HepG2 (cell line): ENCODE results near the gene YIF1A. TPM values are rescaled to one million over a fixed set of nuclear protein-coding genes. Genes with fewer than 3 reads are reported as not detected.

Experiments used
- ATAC-seq: fragments of 200-7000 bp; cut with Tn5 transposase; 3 replicates; pipeline ENCODE4 v1.9.1; 2020; ENCODE audit warnings: mild to moderate bottlenecking, moderate library complexity
- BruUV-seq: library from RNA; stranded (reverse); fragments of 400-500 nt; replicated peaks from 2 replicates; lab custom pipeline; 2021; lab: Mats Ljungman, UMichigan
- CTCF ChIA-PET: fragments of 300-600 bp; formaldehyde crosslinking; extraction: SDS; loops from one replicate; lab custom pipeline; 2021; ENCODE audit warnings: low total read pairs, inconsistent platforms, low intra/inter-chr PET ratio; lab: Yijun Ruan, JAX
- POLR2A ChIA-PET: fragments of 350-600 bp; sonication (Branson Sonifier 250); formaldehyde crosslinking; loops from one replicate; lab custom pipeline; 2020; ENCODE audit warnings: antibody characterized with exemption, inconsistent platforms; lab: Yijun Ruan, JAX
- DNase-seq: peaks from one replicate; pipeline ENCODE4 v3.0.0-alpha.2; 2015; ENCODE audit warnings: low spot score
- FAIRE-seq: peaks from 3 replicates; lab custom pipeline; 2011; peaks lifted over from hg19 to GRCh38; lab: Jason Lieb, UNC
- H2AFZ ChIP-seq: one replicate; pipeline ENCODE4 v1.6.1; 2011; ENCODE audit warnings: low read length, inconsistent platforms
- H3K27ac ChIP-seq: fragments of 300-600 bp; 3 replicates; pipeline ENCODE4 v1.8.0; 2011; ENCODE audit warnings: mixed run types, mild to moderate bottlenecking, mixed read lengths, low read length, inconsistent platforms; ENCODE audit not compliant: insufficient read depth; ENCODE audit errors: extremely low read length
- H3K27me3 ChIP-seq, 2 experiments: fragments of 200-600 bp in 1 of 2; 2 replicates in 1 of 2; 3 replicates in 1 of 2; pipeline versions ENCODE4 v1.6.0 to v1.8.0; 2011; ENCODE audit warnings: low read length in 2 of 2, mild to moderate bottlenecking in 2 of 2, moderate library complexity in 2 of 2, inconsistent platforms in 1 of 2; ENCODE audit not compliant: insufficient read depth in 2 of 2, control insufficient read depth in 1 of 2
- H3K36me3 ChIP-seq, 2 experiments: fragments of 200-600 bp in 1 of 2; replicated peaks in 1 of 2; 2 replicates in 1 of 2; 3 replicates in 1 of 2; pipeline versions ENCODE4 v1.5.1 to v1.8.0; 2011; ENCODE audit warnings: low read length in 2 of 2, inconsistent platforms in 1 of 2; ENCODE audit not compliant: insufficient read depth in 2 of 2, control insufficient read depth in 1 of 2
- H3K4me1 ChIP-seq: 2 replicates; pipeline ENCODE4 v1.5.1; 2012; ENCODE audit warnings: low read length, inconsistent platforms; ENCODE audit not compliant: insufficient read depth
- H3K4me2 ChIP-seq: 2 replicates; pipeline ENCODE4 v1.6.0; 2011; ENCODE audit warnings: low read depth, low read length, inconsistent platforms
- H3K4me3 ChIP-seq, 3 experiments: fragments of 200-600 bp in 1 of 3; sonication (generic), shearing (Covaris generic) in 1 of 3; replicated peaks in 1 of 3; 2 replicates each; pipeline ENCODE4 v1.5.1; 2011 to 2016; ENCODE audit warnings: low read length in 3 of 3, inconsistent platforms in 2 of 3, low read depth in 2 of 3, mild to moderate bottlenecking in 2 of 3, control low read depth in 1 of 3, mixed read lengths in 1 of 3; ENCODE audit not compliant: insufficient read depth in 1 of 3
- H3K79me2 ChIP-seq: one replicate; pipeline ENCODE4 v1.6.1; 2011; ENCODE audit warnings: low read length, inconsistent platforms; ENCODE audit not compliant: insufficient read depth
- H3K9ac ChIP-seq: 2 replicates; pipeline ENCODE4 v1.6.0; 2011; ENCODE audit warnings: mild to moderate bottlenecking, low read depth, low read length, inconsistent platforms; ENCODE audit not compliant: insufficient read depth
- H3K9me3 ChIP-seq: 2 replicates; pipeline ENCODE4 v1.5.1; 2012; ENCODE audit warnings: mild to moderate bottlenecking, low read length
- H4K20me1 ChIP-seq: 2 replicates; pipeline ENCODE4 v1.6.0; 2011; ENCODE audit warnings: inconsistent platforms, mild to moderate bottlenecking, low read length, moderate library complexity; ENCODE audit not compliant: insufficient read depth
- MNT ChIP-seq: fragments of 450-650 bp; IDR thresholded peaks from 2 replicates; pipeline ENCODE4 v1.6.1; 2016
- NPAS2 ChIP-seq: sonication (generic); formaldehyde crosslinking; IDR thresholded peaks from 2 replicates; pipeline ENCODE4 v1.8.0; 2022; ENCODE audit warnings: mild to moderate bottlenecking, missing genetic modification reagents, borderline replicate concordance
- TBX2 ChIP-seq: sonication (generic); formaldehyde crosslinking; IDR thresholded peaks from 2 replicates; pipeline ENCODE4 v1.5.0; 2020; ENCODE audit warnings: missing genetic modification reagents, mild to moderate bottlenecking, borderline replicate concordance
- ZBTB10 ChIP-seq: sonication (generic); formaldehyde crosslinking; IDR thresholded peaks from 2 replicates; pipeline ENCODE4 v1.4.0; 2020; ENCODE audit warnings: missing genetic modification reagents, borderline replicate concordance
- ZNF567 ChIP-seq: sonication (generic); formaldehyde crosslinking; IDR thresholded peaks from 2 replicates; pipeline ENCODE4 v1.8.1; 2023; ENCODE audit warnings: mild to moderate bottlenecking, missing genetic modification reagents, borderline replicate concordance
- WGBS: methylation state at CpG from one replicate; pipeline ENCODE4 v1.1.6; 2017; ENCODE audit warnings: low lambda C conversion rate; 5-methylcytosine and 5-hydroxymethylcytosine counted together
- in situ Hi-C: cut with HindIII; loops from 2 replicates; pipeline ENCODE4 v1.10.0; 2017; ENCODE audit warnings: low pct_unique_long_range_greater_than_20kb; ENCODE audit not compliant: extremely low pct_ligation_motif_present
- intact Hi-C: fragments of 100-400 bp; cut with micrococcal nuclease; formaldehyde crosslinking; loops from one replicate; pipeline ENCODE4 v1.10.0; 2022; ENCODE audit not compliant: unreplicated experiment
- polyA plus RNA-seq, 8 experiments: library from polyadenylated mRNA; depleted of rRNA in 3 of 8; stranded (reverse) in 7 of 8; unstranded in 1 of 8; fragments of >200 nt; fragmentation: Illumina TruSeq in 4 of 8; extraction: Trizol in 4 of 8; gene quantifications; 2 replicates each; pipeline versions ENCODE4 v1.2.1 to v1.2.3, GENCODE V29; 2011 to 2016; ENCODE audit warnings: low read depth in 4 of 8, missing spikeins in 1 of 8, mixed read lengths in 1 of 8; ENCODE audit not compliant: insufficient read depth in 1 of 8
- total RNA-seq, 5 experiments: library from RNA; depleted of rRNA; stranded (reverse); fragments of >200 nt; fragmentation: Illumina TruSeq; extraction: Trizol; gene quantifications; 2 replicates each; pipeline ENCODE4 v1.2.3, GENCODE V29; 2016; ENCODE audit warnings: low read depth in 1 of 5

YIF1A gene
- total and polyA plus RNA-seq, 2 of the 13 experiments (the other 11 are each of a cell fraction or from before 2014, with no cell fraction given) = 133 to 145 TPM

- TF ChIP-seq ZBTB10 = no peak
- TF ChIP-seq, all 625 proteins: peak for 0
These were observed 25.7 kb downstream of the YIF1A start (continued) for GRCh38 chr11:66263231-66263630.

DNA sequence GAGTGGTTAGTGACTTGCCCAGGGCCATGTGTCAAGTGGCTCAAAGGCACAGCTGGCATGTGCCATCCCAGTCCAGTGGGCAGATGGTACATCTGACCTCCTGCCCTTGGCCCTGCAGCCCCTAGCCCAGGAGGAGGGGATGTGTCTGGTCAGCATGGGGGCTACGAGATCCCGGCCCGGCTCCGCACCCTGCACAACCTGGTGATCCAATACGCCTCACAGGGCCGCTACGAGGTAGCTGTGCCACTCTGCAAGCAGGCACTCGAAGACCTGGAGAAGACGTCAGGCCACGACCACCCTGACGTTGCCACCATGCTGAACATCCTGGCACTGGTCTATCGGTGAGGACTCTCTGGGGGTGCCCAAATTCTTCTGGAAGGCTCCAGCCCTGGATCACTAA lies 26.2 kb downstream of the YIF1A start:
- BruUV-seq = no TSS peak
- intact Hi-C loops (no loop called here), in situ Hi-C loops (no loop called here)
- ChIA-PET CTCF (no interaction called here), POLR2A (no interaction called here)
- WGBS = no CpG with 5 or more reads among the region's 12 CpGs
- H3K4me3 ChIP-seq = no peak overlapping the region
- H3K9ac ChIP-seq = no peak overlapping the region
- H4K20me1 ChIP-seq = peaks cover 2% of the 10 kb centered on the region; the same call in 1 of the 2 replicates
- H2AFZ ChIP-seq = no peak overlapping the region
- no peak overlapping the region for H3K4me2 ChIP-seq
- H3K4me1 ChIP-seq = peaks cover 8% of the 10 kb centered on the region
- H3K9me3 ChIP-seq = no peaks in the 10 kb centered on the region
- ATAC-seq = no peak
- peaks cover 5 to 8% of the 10 kb centered on the region in 2 experiments; a peak in 3 of 5 replicates for H3K36me3 ChIP-seq
- TF ChIP-seq ZNF567 (CRISPR knock-in tag) (no peak), MNT (peak; percentile 84), TBX2 (no peak), NPAS2 (no peak)
- H3K27me3 ChIP-seq = no peaks in the 10 kb centered on the region
- no peak for FAIRE-seq
- DNase-seq = no peak
- peaks cover 2% of the 10 kb centered on the region for H3K79me2 ChIP-seq
- no peak overlapping the region for H3K27ac ChIP-seq
